Progenitor cell of endocrine pancreas (in vitro differentiated cells): ENCODE data around the gene KRTAP4-7. TPM values are rescaled to one million over a fixed set of nuclear protein-coding genes. Genes with fewer than 3 reads are reported as not detected.
"Not testable (repeated sequence)": the region's sequence is repeated elsewhere in the genome, so short reads cannot be mapped to it uniquely, and the experiment has no call there.

Experiments used
- DNase-seq: peaks from one replicate; pipeline ENCODE4 v3.0.0; 2021; ENCODE audit warnings: low spot score; ENCODE audit not compliant: unreplicated experiment
- H3K27ac Mint-ChIP-seq: 2 replicates; pipeline ENCODE4 v1.8.0; 2021; ENCODE audit warnings: mild to moderate bottlenecking, moderate library complexity, mixed read lengths
- H3K27me3 Mint-ChIP-seq: 2 replicates; pipeline ENCODE4 v1.8.0; 2021; ENCODE audit warnings: mixed read lengths
- H3K36me3 Mint-ChIP-seq: 2 replicates; pipeline ENCODE4 v1.8.0; 2022; ENCODE audit warnings: mixed read lengths; ENCODE audit not compliant: insufficient read depth
- H3K4me1 Mint-ChIP-seq: 2 replicates; pipeline ENCODE4 v1.8.0; 2021; ENCODE audit warnings: low read depth, mixed read lengths
- H3K4me3 Mint-ChIP-seq: 2 replicates; pipeline ENCODE4 v1.8.0; 2021; ENCODE audit warnings: low read depth, mild to moderate bottlenecking, moderate library complexity, mixed read lengths
- H3K9me3 Mint-ChIP-seq: 2 replicates; pipeline ENCODE4 v1.8.0; 2021; ENCODE audit warnings: low read depth, mixed read lengths
- total RNA-seq: library from RNA; stranded (reverse); gene quantifications from 2 replicates; pipeline ENCODE4 v1.2.1, GENCODE V29; 2021
- TF ChIP-seq, protein P1 (sequence below): fragments of 200-600 bp; sonication (generic); IDR thresholded peaks from one replicate; pipeline ENCODE4 v1.5.0; 2021; ENCODE audit warnings: antibody characterized with exemption, mild to moderate bottlenecking; ENCODE audit not compliant: unreplicated experiment

The KRTAP4-7 gene
- total RNA-seq, 1 donor from 2014 or later: not detected

DNA sequence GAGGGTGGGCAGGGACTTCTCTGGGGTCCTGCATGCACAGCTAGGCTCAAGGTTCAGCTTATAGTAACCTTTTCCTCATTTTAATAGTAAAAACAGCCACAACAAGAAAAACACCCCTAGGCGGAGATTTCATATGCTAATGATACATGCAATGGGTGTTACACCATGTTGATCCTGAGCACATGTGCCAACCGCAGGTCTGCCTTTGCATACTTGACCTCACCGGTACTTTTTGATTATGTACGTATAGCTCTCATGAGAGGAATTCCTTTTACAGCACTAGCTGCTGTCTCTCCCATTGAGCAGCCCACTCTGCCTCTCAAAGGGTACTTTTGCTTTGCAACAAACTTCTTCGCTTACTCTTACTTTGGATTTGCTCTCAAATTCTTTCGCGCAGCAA is 12.1 kb downstream of the KRTAP4-7 start:
- peaks cover 19% of the 10 kb centered on the region for H3K4me1 Mint-ChIP-seq
- H3K4me3 Mint-ChIP-seq: no peak overlapping the region
- no peak for DNase-seq
- TF ChIP-seq, protein P1, sequence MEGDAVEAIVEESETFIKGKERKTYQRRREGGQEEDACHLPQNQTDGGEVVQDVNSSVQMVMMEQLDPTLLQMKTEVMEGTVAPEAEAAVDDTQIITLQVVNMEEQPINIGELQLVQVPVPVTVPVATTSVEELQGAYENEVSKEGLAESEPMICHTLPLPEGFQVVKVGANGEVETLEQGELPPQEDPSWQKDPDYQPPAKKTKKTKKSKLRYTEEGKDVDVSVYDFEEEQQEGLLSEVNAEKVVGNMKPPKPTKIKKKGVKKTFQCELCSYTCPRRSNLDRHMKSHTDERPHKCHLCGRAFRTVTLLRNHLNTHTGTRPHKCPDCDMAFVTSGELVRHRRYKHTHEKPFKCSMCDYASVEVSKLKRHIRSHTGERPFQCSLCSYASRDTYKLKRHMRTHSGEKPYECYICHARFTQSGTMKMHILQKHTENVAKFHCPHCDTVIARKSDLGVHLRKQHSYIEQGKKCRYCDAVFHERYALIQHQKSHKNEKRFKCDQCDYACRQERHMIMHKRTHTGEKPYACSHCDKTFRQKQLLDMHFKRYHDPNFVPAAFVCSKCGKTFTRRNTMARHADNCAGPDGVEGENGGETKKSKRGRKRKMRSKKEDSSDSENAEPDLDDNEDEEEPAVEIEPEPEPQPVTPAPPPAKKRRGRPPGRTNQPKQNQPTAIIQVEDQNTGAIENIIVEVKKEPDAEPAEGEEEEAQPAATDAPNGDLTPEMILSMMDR: no peak
- no peak overlapping the region for H3K27ac Mint-ChIP-seq
- no peaks in the 10 kb centered on the region for H3K36me3 Mint-ChIP-seq
- peaks cover 5% of the 10 kb centered on the region for H3K27me3 Mint-ChIP-seq
- peaks cover 5% of the 10 kb centered on the region for H3K9me3 Mint-ChIP-seq

DNA sequence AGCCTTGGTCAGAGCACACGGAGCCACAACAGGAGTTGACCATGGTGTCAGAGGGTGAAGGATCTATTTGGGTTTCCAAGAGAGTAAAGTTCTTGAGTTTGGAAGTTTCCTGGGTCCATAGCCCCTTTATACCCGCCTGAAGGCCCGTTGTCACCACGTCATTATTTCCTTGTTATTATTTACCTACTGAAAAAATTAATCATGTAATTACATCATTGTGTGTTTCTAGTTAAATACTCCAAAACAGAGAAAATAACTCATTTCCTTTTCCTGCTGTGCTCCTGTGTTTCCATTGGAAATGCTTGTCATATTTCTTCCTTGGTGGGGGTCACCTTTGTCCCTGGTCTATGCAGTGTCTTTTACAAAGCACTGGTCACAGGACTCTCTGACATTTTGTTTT is 14.1 kb downstream of the KRTAP4-7 start, which contains the start of gene KRTAP4-8:
Gene KRTAP4-8, minus strand, starts transcription at position 101 of the 400 bp plus-strand sequence. Its CDS starts 58 bp downstream, at position 43.
- Mint-ChIP-seq H3K27me3 (peaks cover 8% of the 10 kb centered on the region), H3K9me3 (peaks cover 1% of the 10 kb centered on the region), H3K36me3 (no peaks in the 10 kb centered on the region), H3K27ac (no peak within 1 kb of the TSS), H3K4me3 (no peak within 1 kb of the TSS), H3K4me1 (peaks cover 19% of the 10 kb centered on the region)
- TF ChIP-seq, protein P1: no peak
- DNase-seq: no peak

DNA sequence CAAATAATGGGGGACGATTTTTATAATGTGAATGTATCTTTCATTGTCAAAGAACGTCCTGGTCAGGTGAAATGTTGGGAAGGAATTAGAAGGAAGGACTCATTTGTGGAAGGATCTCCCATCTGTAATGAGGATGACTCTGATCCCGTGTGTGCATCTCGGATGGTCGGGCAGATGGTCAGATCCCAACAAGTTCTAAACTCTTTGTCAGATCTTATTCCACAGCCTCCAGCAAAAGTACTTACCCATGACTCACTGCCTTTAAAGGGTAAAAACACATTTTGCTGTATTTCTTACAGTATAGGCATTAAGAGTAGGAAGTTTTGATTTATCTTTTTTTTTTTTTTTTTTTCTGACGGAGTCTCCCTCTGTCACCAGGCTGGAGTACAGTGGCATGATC is 14.5 kb downstream of the KRTAP4-7 start:
- peaks cover 19% of the 10 kb centered on the region for H3K4me1 Mint-ChIP-seq
- H3K4me3 Mint-ChIP-seq: no peak overlapping the region
- TF ChIP-seq, protein P1: no peak
- DNase-seq: no peak
- no peaks in the 10 kb centered on the region for H3K36me3 Mint-ChIP-seq
- H3K27me3 Mint-ChIP-seq: peaks cover 8% of the 10 kb centered on the region
- H3K27ac Mint-ChIP-seq: no peak overlapping the region
- no peaks in the 10 kb centered on the region for H3K9me3 Mint-ChIP-seq

DNA sequence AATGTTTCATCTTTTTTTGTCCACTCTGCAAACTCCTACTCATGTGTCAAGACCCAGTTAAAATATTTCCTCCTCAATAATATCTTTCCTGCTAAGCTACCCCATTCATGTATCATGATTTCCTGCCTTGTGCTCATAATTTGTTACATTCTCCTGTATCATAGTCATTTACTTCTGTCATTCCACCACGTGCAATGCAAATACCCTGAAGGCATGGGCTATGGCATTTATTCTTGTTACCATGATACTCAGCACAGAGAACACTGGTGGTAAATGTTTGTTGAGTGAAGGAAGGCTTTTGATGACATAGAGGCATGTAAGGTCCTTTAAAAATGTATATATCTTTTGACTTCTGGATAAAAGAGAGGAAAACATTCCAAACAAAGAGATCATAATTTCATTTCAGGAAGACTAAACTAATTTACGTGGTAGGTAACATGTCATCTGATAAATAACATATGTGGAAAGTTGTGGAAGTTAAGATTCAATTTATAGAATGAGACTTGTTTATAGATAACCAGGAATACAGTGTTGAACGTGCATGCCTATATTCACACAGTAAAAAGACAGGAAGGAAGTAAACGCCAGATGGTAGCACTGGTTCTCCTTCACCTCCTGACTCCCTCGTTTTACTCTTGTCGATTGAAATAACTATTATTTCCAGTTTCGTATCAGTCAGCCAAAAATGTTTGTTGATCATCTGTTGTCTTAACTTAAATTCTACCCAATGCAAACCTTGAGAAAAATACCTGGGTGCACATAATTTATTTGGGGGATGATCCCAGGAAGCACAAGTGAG is 15.9 kb downstream of the KRTAP4-7 start:
- H3K27ac Mint-ChIP-seq, DNase-seq, H3K27me3 Mint-ChIP-seq, H3K9me3 Mint-ChIP-seq, H3K36me3 Mint-ChIP-seq, H3K4me3 Mint-ChIP-seq: not testable (repeated sequence)
- peaks cover 14% of the 10 kb centered on the region for H3K4me1 Mint-ChIP-seq

DNA sequence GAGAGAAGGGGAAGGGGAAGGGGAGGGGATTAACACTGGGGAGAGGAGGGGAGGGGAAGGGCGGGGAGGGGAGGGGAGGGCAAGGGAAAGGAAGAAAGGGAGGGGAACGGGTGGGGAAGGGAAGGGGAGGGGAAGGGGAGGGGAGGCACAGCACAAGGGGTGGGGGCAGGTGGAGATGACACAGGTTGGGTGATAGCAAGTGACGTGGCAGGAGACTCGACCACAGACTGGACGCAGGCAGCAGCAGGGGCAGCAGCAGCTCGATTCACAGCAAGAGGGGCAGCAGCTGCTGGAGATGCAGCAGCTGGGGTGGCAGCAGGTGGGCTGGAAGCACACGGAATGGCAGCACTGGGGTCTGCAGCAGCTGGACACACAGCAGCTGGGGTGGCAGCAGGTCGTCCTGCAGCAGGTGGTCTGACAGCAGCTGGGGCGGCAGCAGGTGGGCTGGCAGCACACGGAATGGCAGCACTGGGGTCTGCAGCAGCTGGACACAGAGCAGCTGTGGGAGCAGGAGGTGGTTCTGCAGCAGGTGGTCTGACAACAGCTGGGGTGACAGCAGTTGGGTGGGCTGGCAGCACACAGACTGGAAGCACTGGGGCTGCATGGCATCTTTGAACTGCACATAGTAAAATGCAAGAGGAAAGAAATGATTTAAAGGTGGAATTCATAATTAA is 17.8 kb downstream of the KRTAP4-7 start, which contains the start of gene KRTAP4-16:
Gene KRTAP4-16, minus strand, starts transcription at position 624 of the 674 bp plus-strand sequence. Its CDS starts 0 bp downstream, at position 624.
- Mint-ChIP-seq H3K4me3 (no peak within 1 kb of the TSS), H3K27ac (no peak within 1 kb of the TSS), H3K36me3 (no peaks in the 10 kb centered on the region), H3K4me1 (peaks cover 1% of the 10 kb centered on the region), H3K27me3 (peaks cover 13% of the 10 kb centered on the region), H3K9me3 (no peaks in the 10 kb centered on the region)
- TF ChIP-seq, protein P1: no peak
- DNase-seq: no peak
